Limb (tissue), 2 donors: ENCODE measurements around the gene GMDS.

Experiments used
- DNase-seq, 2 donors: peaks; one replicate each; pipeline ENCODE4 v3.0.0-alpha.2; 2016; ENCODE audit errors: extremely low spot score in 2 of 2

The GMDS gene

DNA sequence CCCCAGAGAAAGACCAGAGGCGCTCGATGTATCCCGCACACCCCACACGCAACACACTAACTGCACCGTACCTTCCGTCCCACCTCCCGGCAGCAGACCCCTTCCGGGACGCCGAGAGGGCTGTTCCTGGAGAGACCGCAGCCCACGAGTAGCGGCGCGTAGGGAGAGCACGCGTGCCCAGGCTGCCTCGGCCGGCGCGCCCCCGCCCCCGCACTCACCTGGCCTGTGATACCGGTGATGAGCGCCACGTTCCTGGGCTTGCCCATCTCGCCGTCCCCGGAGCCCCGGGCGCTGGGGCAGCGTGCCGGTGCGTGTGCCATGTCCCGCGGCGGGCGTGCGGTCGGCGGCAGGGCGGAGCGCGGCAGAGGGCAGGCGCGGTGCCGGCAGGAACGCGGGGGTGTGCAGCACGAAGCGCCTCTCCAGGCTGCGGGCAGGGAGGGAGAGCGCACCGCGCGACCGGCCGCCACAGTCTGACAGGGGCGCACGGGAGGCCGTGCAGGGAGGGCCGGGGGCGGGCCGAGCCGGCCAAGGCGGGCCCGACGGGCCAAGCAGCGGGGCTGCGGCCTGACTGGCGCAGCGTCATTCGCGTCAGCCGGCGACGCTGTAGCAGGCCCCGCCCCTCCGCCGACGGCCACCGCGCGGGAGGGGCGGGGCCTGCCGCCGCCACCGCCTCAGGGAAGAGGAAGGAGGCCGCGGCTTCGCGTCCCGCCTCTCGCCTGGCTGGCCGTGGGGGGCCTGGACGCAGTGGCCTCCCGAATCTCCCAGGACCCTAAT lies at the start of gene GMDS:
Gene GMDS (minus strand): TSS at position 503 of the 774 bp plus-strand sequence.
- peak; percentile 90 to 91 for DNase-seq

DNA sequence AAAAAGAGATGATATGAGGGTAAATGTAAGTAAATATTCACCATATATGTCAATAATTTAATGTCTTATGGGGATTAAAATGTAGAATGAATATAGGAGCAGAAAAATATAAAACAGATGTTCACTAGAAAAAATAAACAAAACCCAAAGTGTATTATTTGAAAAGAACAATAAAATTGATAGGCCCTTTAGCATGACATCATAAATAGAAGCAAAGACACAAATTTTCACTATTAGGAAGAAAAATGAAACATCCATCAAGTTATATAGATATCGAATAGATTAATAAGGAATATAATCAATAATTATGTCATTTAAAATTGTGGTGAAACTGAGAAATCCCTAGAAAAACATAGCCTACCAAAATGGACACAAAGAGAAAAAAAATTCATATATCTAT lies 40.1 kb upstream of the GMDS start:
- DNase-seq, result no peak

DNA sequence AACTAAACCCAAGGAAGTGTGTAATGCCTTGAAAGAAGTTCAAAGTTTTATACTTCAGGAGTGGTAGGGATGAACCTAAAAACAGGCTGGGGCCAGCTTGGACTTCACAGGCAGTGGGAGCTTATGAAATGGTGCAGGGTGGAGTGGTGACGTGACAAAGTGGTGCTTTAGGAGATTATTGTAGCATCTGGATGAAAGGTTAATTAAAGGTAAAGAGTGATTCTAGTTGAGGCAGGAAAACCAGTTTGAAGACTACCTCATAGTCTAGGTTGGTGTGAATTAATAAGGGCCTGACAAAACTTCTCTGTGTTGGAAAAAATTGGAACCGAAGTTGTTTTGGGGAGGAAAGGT lies 30.5 kb upstream of the GMDS start:
- no peak for DNase-seq

DNA sequence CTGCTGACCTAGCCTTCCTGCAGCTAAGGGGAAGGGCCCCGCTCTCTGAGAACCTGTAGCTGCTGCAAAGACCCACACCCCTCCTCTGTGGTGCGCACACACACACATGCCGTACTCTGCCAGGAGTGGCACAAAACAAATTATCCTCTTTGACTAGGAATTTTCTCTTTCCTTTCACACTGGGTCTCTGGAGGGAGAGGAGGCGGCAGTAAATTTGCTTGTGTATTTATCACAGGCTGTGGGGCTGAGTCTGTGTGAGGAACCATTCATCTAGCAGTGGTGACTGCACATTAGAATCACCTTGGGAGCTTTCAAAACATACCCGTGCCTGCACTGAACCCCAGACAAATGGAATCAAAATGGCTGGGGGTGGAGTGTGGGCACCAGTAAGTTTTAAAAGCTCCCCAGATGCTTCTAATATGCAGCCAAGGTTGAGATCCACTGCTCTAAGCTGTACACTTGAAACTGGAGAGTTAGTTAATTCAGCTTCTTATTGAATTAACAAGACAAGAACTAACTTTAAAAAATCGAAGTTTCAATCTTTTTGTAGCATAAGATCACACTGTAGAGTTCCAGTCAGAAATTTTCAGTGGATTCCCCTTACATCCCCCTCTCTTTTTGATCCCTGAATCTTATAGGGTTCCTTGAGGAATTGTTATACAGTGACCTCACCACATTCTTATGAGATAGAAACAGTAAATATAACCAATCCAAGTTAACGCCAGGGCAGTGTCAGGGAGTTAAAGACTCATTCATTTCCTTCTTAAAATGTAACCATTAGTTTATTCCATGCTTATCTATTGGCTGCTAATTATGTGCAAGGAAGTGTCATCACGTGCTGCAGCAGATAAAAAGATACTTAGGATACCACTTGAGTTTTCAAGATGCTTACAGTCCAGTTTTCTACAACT lies 29.8 kb upstream of the GMDS start:
- DNase-seq, result peak; percentile 34 to 43

DNA sequence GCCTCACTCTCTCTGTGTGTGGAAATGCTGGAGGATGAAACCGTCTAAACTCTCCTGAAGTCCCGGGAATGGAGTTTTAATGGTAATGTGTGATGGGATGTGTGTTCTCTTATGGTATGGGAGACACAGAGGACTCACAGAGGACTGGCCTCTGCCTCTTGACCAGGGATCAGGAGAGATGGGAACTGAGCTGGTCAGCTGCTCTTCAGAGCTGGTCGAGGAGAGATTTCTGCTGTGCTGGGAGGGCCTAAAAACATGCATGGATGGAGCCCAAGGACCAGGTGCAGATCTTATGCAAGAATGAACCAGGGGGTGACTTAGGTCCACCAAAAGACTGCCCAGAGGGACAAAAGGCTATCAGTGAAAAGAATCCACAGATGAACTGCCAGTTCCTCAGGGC lies 27.3 kb upstream of the GMDS start:
- DNase-seq, result no peak

DNA sequence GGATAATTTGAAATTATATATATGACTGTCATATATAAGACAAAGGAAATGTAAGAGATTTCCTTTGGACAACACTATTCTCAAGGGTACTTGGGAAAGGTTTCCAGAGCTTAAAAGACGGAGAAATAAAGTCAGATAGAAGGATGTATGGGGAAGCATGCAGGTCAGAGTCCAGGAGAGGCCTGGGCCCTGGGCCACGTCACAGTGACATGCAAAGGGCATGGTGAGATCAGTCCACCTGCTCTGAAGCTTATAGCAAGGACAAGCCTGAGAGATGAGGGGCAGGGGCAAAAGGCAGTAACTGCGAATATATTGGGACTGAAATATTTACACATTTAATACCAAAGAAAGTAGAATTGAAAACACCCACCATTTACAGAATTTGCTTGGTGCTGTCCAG lies 24.6 kb upstream of the GMDS start:
- no peak for DNase-seq

DNA sequence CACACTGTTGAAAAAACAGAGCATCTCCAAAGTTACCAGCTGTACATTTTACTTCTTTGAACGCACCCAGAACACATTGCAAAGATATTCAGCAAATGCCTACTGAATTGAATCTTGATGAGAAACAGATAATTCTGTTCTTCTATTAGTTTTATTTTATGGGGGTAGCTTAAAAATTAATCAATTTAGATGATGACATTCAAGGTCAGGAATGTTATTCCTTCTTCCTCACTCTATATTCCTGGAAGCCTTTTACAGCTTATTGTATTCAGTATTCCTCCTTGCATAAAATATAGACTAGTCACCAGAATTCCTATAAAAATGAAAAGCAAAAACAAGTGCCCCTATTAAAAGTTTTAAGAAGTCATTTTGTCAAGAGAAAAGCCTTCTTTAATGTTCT lies 21.4 kb upstream of the GMDS start:
- no peak for DNase-seq

DNA sequence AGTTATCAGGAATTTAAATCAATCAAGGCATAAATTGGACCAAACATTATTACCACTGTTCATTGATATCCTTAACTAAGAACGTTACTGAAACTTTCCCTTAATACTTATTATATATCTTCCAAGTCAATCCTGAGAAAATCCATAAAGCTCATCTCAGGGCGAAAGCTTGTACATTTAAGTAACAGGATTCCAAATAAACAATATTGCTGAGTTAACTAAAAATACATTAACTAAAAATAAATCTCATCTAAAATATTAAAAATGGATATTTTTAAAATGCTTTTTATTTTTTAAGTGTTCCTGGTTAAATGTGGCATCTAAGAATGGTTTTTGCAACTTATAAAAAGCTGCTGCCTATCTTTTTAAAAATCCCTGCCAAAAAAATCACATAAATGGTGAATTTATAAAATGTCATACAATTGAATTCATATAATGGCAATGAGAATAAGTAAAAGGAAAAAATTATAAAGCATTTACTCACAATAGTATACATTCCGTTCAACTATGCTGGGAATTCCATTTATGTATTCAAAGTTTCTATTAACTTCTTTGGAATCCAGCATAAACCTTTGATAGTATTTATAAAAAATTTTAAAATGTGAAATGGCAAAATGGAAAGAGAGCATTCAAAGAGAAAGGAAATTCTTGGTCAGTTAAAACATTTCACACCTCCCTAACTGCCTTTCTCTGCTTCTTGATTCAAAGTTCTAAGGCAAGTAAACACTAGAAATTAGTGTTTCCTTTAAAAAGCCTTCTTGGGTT lies 20.8 kb upstream of the GMDS start:
- no peak for DNase-seq

DNA sequence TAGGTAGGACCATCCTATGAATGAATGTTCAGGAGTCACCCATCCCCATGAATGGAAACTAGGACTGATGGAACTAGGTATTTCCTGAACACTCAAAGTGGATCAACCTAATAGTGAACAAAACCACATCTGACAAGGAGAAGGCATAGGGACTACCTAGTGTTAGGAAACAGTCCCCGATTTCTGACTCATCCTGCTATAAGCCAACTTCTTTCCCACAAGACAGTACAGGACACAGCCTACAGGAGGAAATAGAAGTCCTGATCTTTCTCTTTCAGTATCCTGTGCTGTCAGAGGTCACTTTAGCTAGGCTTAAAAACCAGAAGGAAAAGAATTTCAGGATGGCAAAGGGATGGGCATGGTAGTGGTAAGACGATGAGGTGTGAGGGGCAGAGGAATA lies 19.5 kb upstream of the GMDS start:
- no peak for DNase-seq

DNA sequence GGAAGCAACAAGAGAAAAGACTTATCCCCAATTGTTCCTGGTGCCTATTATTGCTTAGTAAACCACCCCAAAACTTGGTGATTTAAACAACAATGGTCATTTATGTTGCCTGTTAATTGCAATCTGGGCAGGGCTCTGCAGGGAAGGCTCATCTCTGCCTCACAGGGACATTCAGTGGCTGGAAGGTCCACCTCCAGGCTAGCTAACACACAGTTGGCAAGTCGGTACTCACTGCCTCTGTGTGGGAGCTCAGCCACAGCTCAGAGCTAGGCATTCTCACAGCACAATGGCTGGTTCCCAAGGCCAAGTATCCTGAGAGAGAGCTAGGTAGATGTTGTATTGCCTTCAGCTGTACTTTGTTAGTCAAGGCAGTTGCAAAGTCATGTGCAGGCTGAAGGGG lies 18.5 kb upstream of the GMDS start:
- no peak for DNase-seq

DNA sequence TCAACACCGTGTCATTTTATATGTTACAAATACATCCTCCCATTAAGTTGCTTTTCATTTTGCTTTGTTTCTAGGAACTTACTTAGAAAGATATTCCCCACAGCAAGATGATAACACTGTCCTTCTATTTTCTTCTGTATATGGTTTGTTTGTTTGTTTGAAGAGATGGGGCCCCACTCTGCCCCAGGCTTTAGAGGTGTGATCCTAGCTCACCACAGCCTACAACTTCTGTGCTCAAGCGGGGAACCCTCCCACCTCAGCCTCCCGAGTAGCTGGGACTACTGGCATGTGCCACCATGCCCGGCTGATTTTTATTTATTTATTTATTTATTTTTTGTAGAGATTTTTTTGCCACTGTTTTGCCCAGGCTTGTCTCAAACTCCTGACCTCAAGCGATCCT lies 14.2 kb upstream of the GMDS start:
- DNase-seq, result no peak

DNA sequence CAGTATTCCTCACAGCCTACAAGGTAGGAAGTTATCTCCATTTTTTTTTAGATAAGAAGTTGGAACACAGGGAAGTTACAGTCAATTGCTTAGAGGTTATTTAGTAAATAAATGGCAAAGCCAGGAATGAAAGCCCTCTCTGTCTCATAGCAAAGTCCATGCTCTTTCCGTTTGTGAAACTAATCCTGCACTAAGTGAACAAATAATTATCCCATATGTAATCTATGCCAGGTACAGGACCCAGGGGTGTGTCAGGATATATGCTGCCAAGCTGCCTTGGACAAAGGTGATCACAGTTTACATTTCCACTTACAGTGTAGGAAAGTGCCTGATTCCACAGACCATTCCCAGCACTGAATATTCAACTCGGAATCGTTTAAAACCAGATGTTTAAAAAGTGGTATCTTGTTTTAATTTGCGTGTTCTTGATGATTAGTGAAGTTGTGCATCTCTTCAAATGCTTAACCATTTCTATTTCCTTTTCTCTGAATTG lies 13.6 kb upstream of the GMDS start:
- no peak for DNase-seq

DNA sequence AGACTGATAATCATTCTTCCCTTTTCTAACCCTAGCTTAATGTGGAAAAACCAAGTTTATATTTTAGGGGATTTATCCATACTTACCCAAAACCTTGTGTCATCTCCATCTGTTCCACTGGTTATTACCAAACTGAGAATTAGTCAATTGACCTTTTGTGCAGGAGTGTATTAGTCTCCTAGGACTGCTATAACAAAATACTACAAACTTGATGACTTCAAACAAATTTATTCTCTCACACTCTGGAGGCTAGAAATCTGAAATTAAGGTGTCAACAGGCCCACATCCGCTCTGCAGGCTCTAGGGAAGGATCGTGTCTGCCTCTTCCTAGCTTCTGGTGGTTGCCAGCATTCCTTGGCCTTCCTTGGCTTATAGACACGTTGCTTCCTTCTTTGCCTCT lies 12.7 kb upstream of the GMDS start:
- no peak for DNase-seq

DNA sequence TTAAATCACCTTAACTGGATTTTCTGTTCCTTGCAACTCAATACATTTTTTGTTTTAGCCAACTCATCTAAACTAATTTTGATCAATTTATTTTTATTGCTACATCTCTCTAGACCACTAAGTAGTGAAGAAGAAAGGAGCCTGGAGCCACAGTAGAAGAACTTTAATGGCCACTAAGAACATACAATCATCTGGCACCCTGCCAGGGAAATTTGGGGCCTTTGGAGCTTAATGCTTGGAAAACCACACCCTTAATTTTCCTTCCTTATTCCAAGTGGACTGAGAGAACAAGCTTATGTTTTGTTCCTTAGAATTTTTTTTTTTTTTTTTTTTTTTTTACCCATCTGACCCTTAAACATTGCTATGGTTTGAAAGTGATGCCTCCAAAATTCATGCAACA lies 12.0 kb upstream of the GMDS start:
- no peak for DNase-seq

DNA sequence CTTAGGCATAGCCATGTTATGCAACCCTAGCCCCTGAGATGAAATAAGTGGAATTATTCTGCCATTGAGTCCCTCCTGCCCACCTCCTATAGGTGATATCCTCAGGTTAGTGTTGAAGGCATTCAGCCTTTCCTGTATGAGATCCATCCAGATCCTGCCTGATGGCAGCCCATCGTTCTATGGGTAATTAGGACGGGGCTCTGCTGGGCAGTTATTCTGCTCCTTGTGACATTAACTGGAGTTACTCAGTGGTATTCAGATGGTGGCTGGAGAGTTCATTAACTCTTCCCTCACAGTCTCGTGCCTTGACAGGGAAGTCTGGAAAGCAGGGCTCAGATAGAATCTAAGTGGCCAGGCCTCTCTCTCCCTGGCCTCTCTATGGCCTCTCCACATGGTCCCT lies 9.3 kb upstream of the GMDS start:
- no peak for DNase-seq

DNA sequence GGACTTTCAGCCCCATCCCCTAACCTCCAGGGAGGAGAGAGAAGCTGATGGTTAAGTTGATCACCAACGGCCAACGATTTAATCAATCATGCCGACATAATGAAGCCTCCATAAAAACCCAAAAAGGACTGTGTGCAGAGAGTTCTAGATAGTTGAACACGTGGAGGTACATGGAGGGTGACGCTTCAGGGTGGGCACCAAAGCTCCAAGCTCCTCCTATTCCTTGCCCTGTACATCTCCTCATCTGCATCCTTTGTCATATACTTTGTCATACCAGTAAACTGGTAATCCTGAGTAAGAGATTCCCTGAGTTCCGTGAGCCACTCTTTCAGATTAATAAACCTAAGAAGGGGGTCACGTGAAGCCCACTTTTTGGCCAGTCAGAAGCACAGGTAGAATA lies 3.7 kb upstream of the GMDS start:
- DNase-seq, result no peak

DNA sequence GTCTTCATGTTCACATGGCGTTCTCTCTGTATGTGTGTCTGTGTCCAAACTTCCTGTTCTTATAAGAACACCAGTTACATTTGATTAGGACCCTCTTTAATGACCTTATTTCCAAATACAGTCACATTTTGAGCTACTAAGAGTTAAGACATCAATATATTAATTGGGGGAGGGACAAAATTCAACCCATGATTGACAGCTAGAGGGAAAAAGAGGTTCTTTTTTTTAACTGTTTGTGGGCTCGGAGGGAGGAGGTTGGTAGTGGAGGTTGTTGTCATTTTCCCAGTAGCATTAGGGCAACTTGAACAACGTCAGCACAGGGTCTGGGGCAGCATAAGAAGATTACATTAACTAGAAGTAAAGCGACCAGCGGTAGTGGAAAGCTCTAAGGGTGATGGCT lies 2.3 kb upstream of the GMDS start:
- no peak for DNase-seq

DNA sequence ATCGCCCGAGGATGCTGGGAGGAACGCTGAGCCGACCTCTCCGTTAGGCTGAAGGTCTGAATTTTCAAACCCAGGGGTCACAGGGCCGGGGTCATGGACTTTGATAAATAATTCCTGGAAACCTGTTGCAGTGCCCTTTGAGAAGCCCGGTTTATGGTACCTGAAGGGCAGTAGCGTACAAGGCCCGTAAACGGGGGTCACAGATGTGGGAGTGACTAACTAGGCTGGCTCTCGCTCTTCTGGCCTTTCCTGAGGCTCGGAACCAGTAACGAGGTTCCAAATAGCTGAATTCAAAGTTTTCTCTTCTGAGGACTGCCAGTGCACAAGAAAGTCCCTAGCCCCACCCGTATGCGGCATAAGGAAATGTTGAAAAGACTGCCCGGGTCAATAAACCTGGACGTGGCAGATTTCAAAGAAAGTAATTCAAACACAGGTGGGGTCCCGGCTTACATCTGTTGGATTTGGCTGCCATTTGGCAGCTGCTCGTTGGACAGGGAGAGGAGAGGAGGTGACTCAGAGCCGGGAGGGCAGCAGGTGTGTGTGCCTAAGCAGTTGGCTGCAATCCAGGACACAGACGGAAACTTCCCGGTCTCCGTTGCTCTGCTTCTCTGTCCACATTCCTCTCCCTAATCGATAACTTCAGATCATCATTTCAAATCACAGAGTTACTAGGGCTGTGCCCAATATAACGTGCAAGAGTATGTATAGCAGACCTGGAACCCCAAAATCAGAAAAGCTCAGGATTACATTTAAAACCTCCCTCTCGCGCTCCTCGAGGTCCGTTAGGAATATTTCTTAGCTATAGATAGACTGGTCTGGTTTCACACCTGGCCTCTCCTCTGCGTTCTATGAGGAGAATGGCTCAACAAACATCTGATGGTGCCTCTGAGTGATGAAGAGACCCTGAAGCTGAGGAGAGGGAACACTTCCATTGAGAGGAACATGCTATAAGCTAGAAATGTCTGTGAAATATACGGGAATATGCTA lies 765 bp upstream of the GMDS start:
- peak; percentile 18 to 66 for DNase-seq

DNA sequence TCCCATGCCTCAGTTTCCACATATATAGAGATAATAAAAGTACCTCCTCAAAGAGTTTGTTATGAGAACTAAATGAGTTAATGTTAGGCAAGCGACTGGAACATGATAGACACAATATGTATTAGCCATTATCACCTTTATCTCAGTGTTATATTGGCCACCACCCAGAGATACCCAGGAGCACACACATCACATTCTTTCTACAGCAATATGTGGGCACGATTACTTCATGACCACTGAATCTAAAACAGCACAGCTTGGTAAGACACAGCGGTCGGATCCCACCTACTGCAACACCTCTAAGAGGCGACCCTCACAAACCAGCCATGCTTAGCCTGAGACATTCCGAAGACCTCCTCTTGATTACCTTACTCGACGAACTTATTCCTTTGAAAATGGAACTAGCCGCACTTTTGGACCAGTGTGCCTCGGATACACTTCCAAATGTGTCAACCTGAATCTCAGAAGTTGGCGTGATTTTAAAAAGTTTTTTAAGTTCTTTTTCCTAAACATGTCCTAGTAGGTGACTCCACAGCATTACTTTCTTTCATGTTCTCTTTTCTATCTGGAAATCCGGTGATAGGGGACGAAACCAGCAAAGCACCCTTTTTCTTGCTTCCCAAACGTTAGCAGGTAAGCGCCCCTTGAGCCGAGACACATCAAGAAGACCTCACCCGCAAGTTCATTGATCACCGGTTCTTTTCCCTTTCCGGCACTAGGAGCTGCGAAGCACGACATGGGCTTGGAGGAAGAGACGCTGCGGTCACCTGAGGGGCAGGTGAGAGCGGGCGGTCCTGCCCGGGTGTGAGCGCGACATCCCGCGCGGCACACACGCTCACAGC lies 923 bp downstream of the GMDS start:
- DNase-seq, result no peak

DNA sequence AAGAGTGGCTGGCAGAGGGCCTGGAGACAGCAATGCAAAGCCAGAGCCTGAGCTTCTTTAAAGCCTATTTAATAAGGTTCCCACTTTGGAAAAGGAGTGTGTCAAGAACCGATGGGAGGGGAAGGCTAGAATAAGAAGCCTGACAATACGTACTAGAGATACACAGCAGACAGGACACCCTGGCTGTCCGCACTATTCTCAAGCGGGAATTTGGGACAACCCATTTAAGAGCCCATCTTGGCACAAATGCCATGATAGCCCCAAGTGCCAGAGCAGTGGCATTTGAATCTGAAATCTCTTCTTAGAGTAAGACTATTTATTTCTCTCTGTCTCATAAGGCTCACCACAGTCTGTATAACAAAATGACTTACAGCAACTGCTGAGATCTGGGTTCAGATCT lies 3.1 kb downstream of the GMDS start:
- no peak for DNase-seq
